ENCODE data around the gene MAK.
"Not testable (repeated sequence)": the region's sequence is repeated elsewhere in the genome, so short reads cannot be mapped to it uniquely, and the experiment has no call there.

The MAK gene

GRCh38 chr6:10852361-10852960, 14.1 kb upstream of the MAK start:
- DNase-seq: no peak

- no peak for DNase-seq
Measured at GRCh38 chr6:10850728-10851127, 12.4 kb upstream of the MAK start.

- no peak for DNase-seq
Measured at GRCh38 chr6:10849901-10850300, 11.6 kb upstream of the MAK start.

- DNase-seq: no peak
Measured at GRCh38 chr6:10847684-10848083, 9.3 kb upstream of the MAK start.

- no peak for DNase-seq
Measured at GRCh38 chr6:10843554-10843953, 5.2 kb upstream of the MAK start.

- DNase-seq: peak; percentile 67
Measured at GRCh38 chr6:10838794-10839333, 525 bp upstream of the MAK start.

GRCh38 chr6:10837622-10837994, 731 bp downstream of the MAK start:
- DNase-seq: peak; percentile 10

GRCh38 chr6:10837009-10837621, 1.2 kb downstream of the MAK start:
- no peak for DNase-seq

- no peak for DNase-seq
Measured at GRCh38 chr6:10834823-10835222, 3.5 kb downstream of the MAK start.

GRCh38 chr6:10831609-10832008, 6.7 kb downstream of the MAK start:
- DNase-seq: no peak

- DNase-seq: no peak
Measured at GRCh38 chr6:10824819-10825218, 13.5 kb downstream of the MAK start.

- no peak for DNase-seq
Measured at GRCh38 chr6:10824297-10824696, 14.0 kb downstream of the MAK start.

GRCh38 chr6:10814176-10814575, 24.2 kb downstream of the MAK start:
- not testable (repeated sequence) for DNase-seq

GRCh38 chr6:10809098-10809497, 29.2 kb downstream of the MAK start:
- no peak for DNase-seq

GRCh38 chr6:10808376-10808775, 30.0 kb downstream of the MAK start:
- no peak for DNase-seq

GRCh38 chr6:10801224-10801848, 37.0 kb downstream of the MAK start:
- DNase-seq: peak; percentile 72

GRCh38 chr6:10800810-10801209, 37.5 kb downstream of the MAK start:
- DNase-seq: no peak

GRCh38 chr6:10794239-10794638, 44.1 kb downstream of the MAK start:
- DNase-seq: no peak

- DNase-seq: no peak
Measured at GRCh38 chr6:10793695-10794094, 44.6 kb downstream of the MAK start.

- no peak for DNase-seq
Measured at GRCh38 chr6:10793035-10793434, 45.3 kb downstream of the MAK start.

- no peak for DNase-seq
Measured at GRCh38 chr6:10792101-10792500, 46.2 kb downstream of the MAK start.

GRCh38 chr6:10791673-10792072, 46.7 kb downstream of the MAK start:
- no peak for DNase-seq

- no peak for DNase-seq
Measured at GRCh38 chr6:10779076-10779475, 59.3 kb downstream of the MAK start.

- DNase-seq: no peak
Measured at GRCh38 chr6:10778230-10778629, 60.1 kb downstream of the MAK start.

All from kidney glomerular epithelial cell (primary cell).